HG03175 (cell line): ENCODE measurements around the gene BTBD1.

Experiments
- ATAC-seq: cut with Tn5 transposase; IDR thresholded peaks from one replicate; pipeline ENCODE4 v1.9.1; 2021; ENCODE audit warnings: mild to moderate bottlenecking, moderate library complexity; ENCODE audit not compliant: unreplicated experiment

Gene BTBD1

GRCh38 chr15:82999426-82999825, 67.6 kb downstream of the BTBD1 start:
- ATAC-seq, result no peak

- ATAC-seq, result no peak
These were observed 71.1 kb downstream of the BTBD1 start for GRCh38 chr15:82995938-82996337.

GRCh38 chr15:82995076-82995475, 72.0 kb downstream of the BTBD1 start:
- no peak for ATAC-seq

GRCh38 chr15:82993144-82993543, 73.9 kb downstream of the BTBD1 start:
- ATAC-seq, result no peak

- ATAC-seq, result no peak
These were observed 74.5 kb downstream of the BTBD1 start for GRCh38 chr15:82992436-82992998.

GRCh38 chr15:82986442-82986780, 80.6 kb downstream of the BTBD1 start:
- ATAC-seq, result peak; percentile 26

GRCh38 chr15:82985688-82986441, 81.2 kb downstream of the BTBD1 start, which contains the start of gene RAMAC:
Gene RAMAC (plus strand): TSS chr15:82986210. CDS start chr15:82989019, 2,809 bp downstream.
- ATAC-seq, result peak; percentile 97

GRCh38 chr15:82980981-82981380, 86.1 kb downstream of the BTBD1 start:
- ATAC-seq, result no peak

GRCh38 chr15:82979726-82980125, 87.3 kb downstream of the BTBD1 start:
- no peak for ATAC-seq

- ATAC-seq, result no peak
These were observed 88.6 kb downstream of the BTBD1 start for GRCh38 chr15:82978438-82978837.

GRCh38 chr15:82977076-82977475, 90.0 kb downstream of the BTBD1 start:
- no peak for ATAC-seq

- no peak for ATAC-seq
These were observed 94.1 kb downstream of the BTBD1 start for GRCh38 chr15:82972990-82973389.

- no peak for ATAC-seq
These were observed 95.7 kb downstream of the BTBD1 start for GRCh38 chr15:82971218-82971984.

GRCh38 chr15:82970696-82971095, 96.4 kb downstream of the BTBD1 start:
- ATAC-seq, result no peak

- ATAC-seq, result no peak
These were observed 96.9 kb downstream of the BTBD1 start for GRCh38 chr15:82970078-82970686.

- ATAC-seq, result no peak
These were observed 97.7 kb downstream of the BTBD1 start for GRCh38 chr15:82969353-82969752.

- ATAC-seq, result no peak
These were observed 99.0 kb downstream of the BTBD1 start for GRCh38 chr15:82968066-82968465.

GRCh38 chr15:82966671-82967071, 100.4 kb downstream of the BTBD1 start:
- peak; percentile 88 for ATAC-seq
